HepG2 (cell line): Measurements from ENCODE around the gene MICALL2. TPM values are rescaled to one million over a fixed set of nuclear protein-coding genes. Genes with fewer than 3 reads are reported as not detected.

Experiments
- ATF7-NPFF ChIP-seq: sonication (generic); formaldehyde crosslinking; IDR thresholded peaks from 2 replicates; pipeline ENCODE4 v1.8.1; 2023; ENCODE audit warnings: mild to moderate bottlenecking, low read depth, missing genetic modification reagents, moderate library complexity
- CEBPG ChIP-seq: IDR thresholded peaks from 2 replicates; pipeline ENCODE4 v1.6.1; 2016
- CREB1 ChIP-seq, 2 experiments: fragments of 450-650 bp in 1 of 2; IDR thresholded peaks; 2 replicates each; pipeline ENCODE4 v1.6.1; 2016 to 2017; ENCODE audit warnings: control low read depth in 1 of 2, mild to moderate bottlenecking in 1 of 2, missing compliant biosample characterization in 1 of 2, missing genetic modification characterization in 1 of 2
- HCFC1 ChIP-seq: fragments of 150-350 bp; IDR thresholded peaks from 2 replicates; pipeline ENCODE4 v1.6.1; 2014; ENCODE audit warnings: low read depth, low read length
- KLF16 ChIP-seq, 2 experiments: sonication (generic) in 1 of 2; formaldehyde crosslinking in 1 of 2; IDR thresholded peaks; 2 replicates each; pipeline versions ENCODE4 v1.6.1 to v1.8.0; 2016 to 2023; ENCODE audit warnings: missing genetic modification reagents in 2 of 2, missing compliant biosample characterization in 1 of 2
- MTF2 ChIP-seq: sonication (generic); formaldehyde crosslinking; IDR thresholded peaks from 2 replicates; pipeline ENCODE4 v1.5.0; 2020; ENCODE audit warnings: missing genetic modification reagents, borderline replicate concordance
- MXI1 ChIP-seq: IDR thresholded peaks from 3 replicates; pipeline ENCODE4 v1.6.1; 2012; ENCODE audit warnings: low read depth, low read length, inconsistent platforms, borderline replicate concordance
- PPARG ChIP-seq: conservative IDR thresholded peaks from 2 replicates; pipeline ENCODE4 v1.6.1; 2016; ENCODE audit warnings: missing biosample characterization, missing genetic modification reagents
- RNF219 ChIP-seq: sonication (generic); formaldehyde crosslinking; IDR thresholded peaks from 2 replicates; pipeline ENCODE4 v1.5.0; 2020; ENCODE audit warnings: mild to moderate bottlenecking, missing genetic modification reagents
- RXRA ChIP-seq: sonication (generic); formaldehyde crosslinking; IDR thresholded peaks from 2 replicates; pipeline ENCODE4 v1.5.1; 2020; ENCODE audit warnings: missing genetic modification reagents
- SALL2 ChIP-seq: sonication (generic); formaldehyde crosslinking; IDR thresholded peaks from 2 replicates; pipeline ENCODE4 v1.8.1; 2023; ENCODE audit warnings: mild to moderate bottlenecking, missing genetic modification reagents, inconsistent platforms
- ZEB1 ChIP-seq: IDR thresholded peaks from 2 replicates; pipeline ENCODE4 v1.6.1; 2012; ENCODE audit warnings: mild to moderate bottlenecking, low read depth, inconsistent platforms; ENCODE audit not compliant: insufficient replicate concordance
- ZFP91 ChIP-seq: sonication (generic); formaldehyde crosslinking; IDR thresholded peaks from 2 replicates; pipeline ENCODE4 v1.9.0; 2022; ENCODE audit warnings: missing genetic modification reagents, mild to moderate bottlenecking, borderline replicate concordance
- ZNF740 ChIP-seq: sonication (generic); formaldehyde crosslinking; IDR thresholded peaks from 2 replicates; pipeline ENCODE4 v1.4.0; 2020; ENCODE audit warnings: missing genetic modification reagents
- ZNF747 ChIP-seq: sonication (generic); formaldehyde crosslinking; IDR thresholded peaks from 2 replicates; pipeline ENCODE4 v1.8.1; 2023; ENCODE audit warnings: missing genetic modification reagents, mild to moderate bottlenecking, borderline replicate concordance
- ZNF839 ChIP-seq: sonication (generic); formaldehyde crosslinking; IDR thresholded peaks from 2 replicates; pipeline ENCODE4 v1.4.0; 2020; ENCODE audit warnings: missing genetic modification reagents, mild to moderate bottlenecking, borderline replicate concordance
- polyA plus RNA-seq, 8 experiments: library from polyadenylated mRNA; depleted of rRNA in 3 of 8; stranded (reverse) in 7 of 8; unstranded in 1 of 8; fragments of >200 nt; fragmentation: Illumina TruSeq in 4 of 8; extraction: Trizol in 4 of 8; gene quantifications; 2 replicates each; pipeline versions ENCODE4 v1.2.1 to v1.2.3, GENCODE V29; 2011 to 2016; ENCODE audit warnings: low read depth in 4 of 8, missing spikeins in 1 of 8, mixed read lengths in 1 of 8; ENCODE audit not compliant: insufficient read depth in 1 of 8
- total RNA-seq, 5 experiments: library from RNA; depleted of rRNA; stranded (reverse); fragments of >200 nt; fragmentation: Illumina TruSeq; extraction: Trizol; gene quantifications; 2 replicates each; pipeline ENCODE4 v1.2.3, GENCODE V29; 2016; ENCODE audit warnings: low read depth in 1 of 5
- TF ChIP-seq, protein P1 (sequence below): sonication (generic); formaldehyde crosslinking; IDR thresholded peaks from 2 replicates; pipeline ENCODE4 v1.4.0; 2020; ENCODE audit warnings: missing genetic modification reagents
- TF ChIP-seq, protein P2 (sequence below): IDR thresholded peaks from 2 replicates; pipeline ENCODE4 v1.6.1; 2016

MICALL2 gene
- total and polyA plus RNA-seq, 2 of the 13 experiments (the other 11 are each of a cell fraction or from before 2014, with no cell fraction given): 5.8 to 12.4 TPM

DNA sequence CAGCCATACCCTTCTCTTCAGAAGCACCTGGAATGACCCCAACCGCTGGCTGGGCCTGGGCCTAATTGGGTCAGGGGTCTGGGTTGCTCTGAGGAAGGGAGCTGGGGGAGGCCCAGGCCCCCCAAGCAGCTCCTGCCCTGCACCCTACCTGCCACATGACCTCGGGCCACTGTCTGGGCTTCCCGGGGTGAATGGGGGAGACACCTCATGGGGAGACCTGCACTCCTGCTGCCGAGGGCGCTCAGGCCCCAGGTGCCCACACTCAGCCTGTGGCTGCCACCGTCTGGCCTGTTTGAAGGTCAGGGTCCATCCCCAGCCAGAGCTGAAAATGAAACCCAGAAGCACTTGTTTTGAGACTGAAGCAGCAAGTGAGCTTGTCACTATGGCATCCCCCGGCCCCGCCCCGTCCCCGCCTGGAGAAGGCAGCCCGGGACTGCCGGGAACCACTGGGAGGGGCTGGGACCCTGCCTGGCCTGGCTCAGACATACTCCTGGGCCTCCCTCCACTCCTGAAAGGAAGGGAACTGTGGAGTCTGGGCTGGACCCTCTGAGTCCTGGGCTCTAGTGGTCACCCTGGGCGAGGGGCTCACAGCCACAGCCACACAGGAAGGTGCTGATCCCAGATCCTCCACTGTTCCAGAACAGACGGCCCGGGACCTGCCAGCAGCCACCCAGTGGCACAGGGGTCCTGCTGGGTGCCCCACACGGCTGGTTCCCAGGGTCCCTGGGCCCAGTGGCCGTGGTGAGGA lies 7.4 kb upstream of the MICALL2 start (continued):
- TF ChIP-seq, protein P1, sequence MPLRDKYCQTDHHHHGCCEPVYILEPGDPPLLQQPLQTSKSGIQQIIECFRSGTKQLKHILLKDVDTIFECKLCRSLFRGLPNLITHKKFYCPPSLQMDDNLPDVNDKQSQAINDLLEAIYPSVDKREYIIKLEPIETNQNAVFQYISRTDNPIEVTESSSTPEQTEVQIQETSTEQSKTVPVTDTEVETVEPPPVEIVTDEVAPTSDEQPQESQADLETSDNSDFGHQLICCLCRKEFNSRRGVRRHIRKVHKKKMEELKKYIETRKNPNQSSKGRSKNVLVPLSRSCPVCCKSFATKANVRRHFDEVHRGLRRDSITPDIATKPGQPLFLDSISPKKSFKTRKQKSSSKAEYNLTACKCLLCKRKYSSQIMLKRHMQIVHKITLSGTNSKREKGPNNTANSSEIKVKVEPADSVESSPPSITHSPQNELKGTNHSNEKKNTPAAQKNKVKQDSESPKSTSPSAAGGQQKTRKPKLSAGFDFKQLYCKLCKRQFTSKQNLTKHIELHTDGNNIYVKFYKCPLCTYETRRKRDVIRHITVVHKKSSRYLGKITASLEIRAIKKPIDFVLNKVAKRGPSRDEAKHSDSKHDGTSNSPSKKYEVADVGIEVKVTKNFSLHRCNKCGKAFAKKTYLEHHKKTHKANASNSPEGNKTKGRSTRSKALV (CRISPR knock-in tag): peak; percentile 63
- TF ChIP-seq ZEB1: no peak
- TF ChIP-seq MTF2 (CRISPR knock-in tag): no peak; the same call in 1 of the 2 replicates
- TF ChIP-seq ZNF740 (CRISPR knock-in tag): no peak
- TF ChIP-seq ZNF839: no peak
- TF ChIP-seq KLF16 (CRISPR knock-in tag; IDR thresholded peaks at IDR 0.05): peak in 1 of 2 experiments; percentile 32; a peak in 1 of 4 replicates
- no peak for TF ChIP-seq HCFC1
- TF ChIP-seq ZFP91 (CRISPR knock-in tag): peak; percentile 76
- TF ChIP-seq ATF7-NPFF: peak; percentile 59; the same call in 1 of the 2 replicates
- no peak for TF ChIP-seq CREB1 (IDR thresholded peaks at IDR 0.05)
- TF ChIP-seq CREB1 (CRISPR knock-in tag; IDR thresholded peaks at IDR 0.05): no peak
- peak; percentile 74 for TF ChIP-seq RXRA (CRISPR knock-in tag)
- TF ChIP-seq CEBPG (CRISPR knock-in tag): 0 out of 2 replicates have a peak, but pooled peaks have one; percentile 4
- TF ChIP-seq SALL2 (CRISPR knock-in tag): peak; percentile 68; the same call in 1 of the 2 replicates
- TF ChIP-seq, protein P2, sequence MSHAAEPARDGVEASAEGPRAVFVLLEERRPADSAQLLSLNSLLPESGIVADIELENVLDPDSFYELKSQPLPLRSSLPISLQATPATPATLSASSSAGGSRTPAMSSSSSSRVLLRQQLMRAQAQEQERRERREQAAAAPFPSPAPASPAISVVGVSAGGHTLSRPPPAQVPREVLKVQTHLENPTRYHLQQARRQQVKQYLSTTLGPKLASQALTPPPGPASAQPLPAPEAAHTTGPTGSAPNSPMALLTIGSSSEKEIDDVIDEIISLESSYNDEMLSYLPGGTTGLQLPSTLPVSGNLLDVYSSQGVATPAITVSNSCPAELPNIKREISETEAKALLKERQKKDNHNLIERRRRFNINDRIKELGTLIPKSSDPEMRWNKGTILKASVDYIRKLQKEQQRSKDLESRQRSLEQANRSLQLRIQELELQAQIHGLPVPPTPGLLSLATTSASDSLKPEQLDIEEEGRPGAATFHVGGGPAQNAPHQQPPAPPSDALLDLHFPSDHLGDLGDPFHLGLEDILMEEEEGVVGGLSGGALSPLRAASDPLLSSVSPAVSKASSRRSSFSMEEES (CRISPR knock-in tag): no peak
- peak; percentile 61; the same call in 1 of the 2 replicates for TF ChIP-seq ZNF747 (CRISPR knock-in tag)
- peak; percentile 76; the same call in 2 of the 3 replicates for TF ChIP-seq MXI1
- TF ChIP-seq RNF219 (CRISPR knock-in tag): no peak
- TF ChIP-seq PPARG: peak; percentile 61; the same call in 1 of the 2 replicates
